Upper lobe of left lung (tissue), 6 donors: ENCODE measurements around the gene GPR42. TPM values are rescaled to one million over a fixed set of nuclear protein-coding genes. Genes with fewer than 3 reads are reported as not detected.
"Not testable (repeated sequence)": the region's sequence is repeated elsewhere in the genome, so short reads cannot be mapped to it uniquely, and the experiment has no call there.

Experiments used
- ATAC-seq, 2 donors: fragments of 200-7000 bp; cut with Tn5 transposase; one replicate each; pipeline ENCODE4 v1.9.1; 2022; ENCODE audit warnings: mild to moderate bottlenecking in 2 of 2, moderate library complexity in 2 of 2; ENCODE audit not compliant: low FRiP score in 2 of 2
- DNase-seq, 2 donors: peaks; one replicate each; pipeline ENCODE4 v3.0.0-alpha.2; 2019 to 2020
- H3K27ac ChIP-seq, 4 donors: fragments of 200-600 bp; sonication (generic); one replicate each; pipeline ENCODE4 v1.5.1; 2016 to 2019
- H3K27me3 ChIP-seq, 4 donors: fragments of 200-600 bp; sonication (generic); one replicate each; pipeline ENCODE4 v1.5.1; 2017 to 2019
- H3K36me3 ChIP-seq, 4 donors: fragments of 200-600 bp; sonication (generic); one replicate each; pipeline ENCODE4 v1.5.1; 2016 to 2019
- H3K4me1 ChIP-seq, 4 donors: fragments of 200-600 bp; sonication (generic); one replicate each; pipeline ENCODE4 v1.5.1; 2018 to 2019
- H3K4me3 ChIP-seq, 4 donors: fragments of 200-600 bp; sonication (generic); one replicate each; pipeline ENCODE4 v1.5.1; 2017 to 2019; ENCODE audit warnings: mild to moderate bottlenecking in 2 of 4, moderate library complexity in 1 of 4
- H3K9me3 ChIP-seq, 4 donors: fragments of 200-600 bp; sonication (generic); one replicate each; pipeline ENCODE4 v1.5.1; 2018 to 2019
- EP300 ChIP-seq, 4 donors: sonication (generic); formaldehyde crosslinking; IDR thresholded peaks; one replicate each; pipeline ENCODE4 v1.5.1; 2017; ENCODE audit warnings: antibody characterized with exemption in 4 of 4, control low read depth in 2 of 4
- POLR2A ChIP-seq, 4 donors: fragments of 450-650 bp; IDR thresholded peaks; one replicate each; pipeline ENCODE4 v1.5.1; 2016 to 2017; ENCODE audit warnings: antibody characterized with exemption in 4 of 4, mild to moderate bottlenecking in 2 of 4
- POLR2AphosphoS5 ChIP-seq, 2 donors: sonication (generic); formaldehyde crosslinking; IDR thresholded peaks; one replicate each; pipeline ENCODE4 v1.5.1; 2017; ENCODE audit warnings: antibody characterized with exemption in 2 of 2
- WGBS, 2 donors: methylation state at CpG; one replicate each; pipeline ENCODE4 v1.1.5; 2017 to 2018; 5-methylcytosine and 5-hydroxymethylcytosine counted together
- total RNA-seq, 6 donors: library from RNA; depleted of rRNA in 4 of 6; stranded (reverse); fragments of >200 nt in 4 of 6; gene quantifications; one replicate each; pipeline versions ENCODE4 v1.1.0 to v1.2.1, GENCODE V29; 2016 to 2021
- TF ChIP-seq, protein P1 (sequence below), 6 experiments: fragments of 450-650 bp in 4 of 6; fragments of 200-600 bp in 2 of 6; sonication (generic) in 2 of 6; IDR thresholded peaks; one replicate each; pipeline ENCODE4 v1.5.1; 2016 to 2019; ENCODE audit warnings: antibody characterized with exemption in 6 of 6
- donor health status: DM: no; HTN: no; CAD: no; lungs with moderate emphysema.
- donor health status: DM: no; HTN: yes; CAD: no; lungs with severe emphysema.

The GPR42 gene
- total RNA-seq, 6 donors from 2014 or later, result 0.14 to 0.17 TPM; not detected in 4

DNA sequence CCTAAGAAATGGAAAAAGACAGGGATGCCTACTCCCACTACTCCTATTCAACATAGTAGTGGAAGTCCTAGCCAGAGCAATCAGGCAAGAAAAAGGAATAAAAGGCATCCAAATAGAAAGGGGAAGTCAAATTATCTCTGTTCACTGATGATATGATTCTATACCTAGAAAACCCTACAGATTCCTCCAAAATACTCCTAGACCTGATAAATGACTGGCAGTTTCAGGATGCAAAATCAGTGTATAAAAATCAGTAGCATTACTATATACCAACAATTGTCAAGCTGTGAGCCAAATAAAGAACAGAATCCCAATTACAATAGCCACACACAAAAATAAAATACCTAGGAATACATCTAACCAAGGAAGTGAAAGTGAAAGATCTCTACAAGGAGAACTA, 1.3 kb upstream of the GPR42 start:
- Histone ChIP-seq H3K27ac (no peak overlapping the region), H3K27me3 (no peaks in the 10 kb centered on the region), H3K36me3 (no peaks in the 10 kb centered on the region), H3K4me3 (no peak overlapping the region), H3K9me3 (no peaks in the 10 kb centered on the region), H3K4me1 (no peaks in the 10 kb centered on the region)
- ATAC-seq (no peak), DNase-seq (no peak)
- TF ChIP-seq EP300 (IDR thresholded peaks at IDR 0.05) (no peak), POLR2AphosphoS5 (IDR thresholded peaks at IDR 0.05) (no peak), POLR2A (IDR thresholded peaks at IDR 0.05) (no peak)
- TF ChIP-seq, protein P1, sequence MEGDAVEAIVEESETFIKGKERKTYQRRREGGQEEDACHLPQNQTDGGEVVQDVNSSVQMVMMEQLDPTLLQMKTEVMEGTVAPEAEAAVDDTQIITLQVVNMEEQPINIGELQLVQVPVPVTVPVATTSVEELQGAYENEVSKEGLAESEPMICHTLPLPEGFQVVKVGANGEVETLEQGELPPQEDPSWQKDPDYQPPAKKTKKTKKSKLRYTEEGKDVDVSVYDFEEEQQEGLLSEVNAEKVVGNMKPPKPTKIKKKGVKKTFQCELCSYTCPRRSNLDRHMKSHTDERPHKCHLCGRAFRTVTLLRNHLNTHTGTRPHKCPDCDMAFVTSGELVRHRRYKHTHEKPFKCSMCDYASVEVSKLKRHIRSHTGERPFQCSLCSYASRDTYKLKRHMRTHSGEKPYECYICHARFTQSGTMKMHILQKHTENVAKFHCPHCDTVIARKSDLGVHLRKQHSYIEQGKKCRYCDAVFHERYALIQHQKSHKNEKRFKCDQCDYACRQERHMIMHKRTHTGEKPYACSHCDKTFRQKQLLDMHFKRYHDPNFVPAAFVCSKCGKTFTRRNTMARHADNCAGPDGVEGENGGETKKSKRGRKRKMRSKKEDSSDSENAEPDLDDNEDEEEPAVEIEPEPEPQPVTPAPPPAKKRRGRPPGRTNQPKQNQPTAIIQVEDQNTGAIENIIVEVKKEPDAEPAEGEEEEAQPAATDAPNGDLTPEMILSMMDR (IDR thresholded peaks at IDR 0.05), result no peak

DNA sequence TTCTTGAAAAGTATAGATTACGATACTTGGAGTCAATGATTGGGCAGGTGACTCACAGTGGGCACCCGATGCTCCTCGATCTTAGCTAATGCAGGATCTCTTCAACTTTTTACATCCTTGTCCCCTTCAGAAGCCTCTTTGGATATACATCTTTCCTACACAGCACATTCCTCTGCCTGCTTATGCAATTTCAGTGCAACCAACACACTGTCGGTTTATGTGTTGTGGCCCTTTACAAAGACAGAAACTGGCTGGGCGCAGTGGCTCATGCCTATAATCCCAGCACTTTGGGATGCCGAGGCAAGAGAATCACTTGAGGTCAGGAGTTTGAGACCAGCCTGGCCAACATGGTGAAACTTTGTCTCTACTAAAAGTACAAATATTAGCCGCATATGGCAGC, 2.6 kb downstream of the GPR42 start:
- TF ChIP-seq EP300 (IDR thresholded peaks at IDR 0.05) (no peak), POLR2AphosphoS5 (IDR thresholded peaks at IDR 0.05) (no peak), POLR2A (IDR thresholded peaks at IDR 0.05) (no peak)
- TF ChIP-seq, protein P1 (IDR thresholded peaks at IDR 0.05), result no peak
- no peak for DNase-seq

GRCh38 chr19:35374031-35374430, 3.2 kb downstream of the GPR42 start:
- ATAC-seq, H3K9me3 ChIP-seq, H3K27me3 ChIP-seq, H3K4me1 ChIP-seq, H3K4me3 ChIP-seq, H3K27ac ChIP-seq, H3K36me3 ChIP-seq, DNase-seq: not testable (repeated sequence)

More for the DNA sequence above, 2.6 kb downstream of the GPR42 start:
- 89 to 93% methylated on average over 7 of the region's 7 CpGs for WGBS, 2 donors
- Histone ChIP-seq H3K9me3 (peaks cover 0 to 2% (median 0%) of the 10 kb centered on the region in 4 donors), H3K27me3 (no peaks in the 10 kb centered on the region), H3K4me1 (no peaks in the 10 kb centered on the region), H3K4me3 (no peak overlapping the region), H3K36me3 (no peaks in the 10 kb centered on the region), H3K27ac (no peak overlapping the region)
- no peak for ATAC-seq

- ATAC-seq, result peak in 1 of 2 donors; percentile 67
- no peaks in the 10 kb centered on the region for H3K36me3 ChIP-seq
- peak in 1 of 2 donors; percentile 2 for DNase-seq
These were observed 4.8 kb downstream of the GPR42 start for GRCh38 chr19:35375505-35376307.

GRCh38 chr19:35377656-35378055, 6.8 kb downstream of the GPR42 start:
- no peak for ATAC-seq
- 39 to 58% methylated on average over 1 of the region's 1 CpG for WGBS, 2 donors
- Histone ChIP-seq H3K27ac (no peak overlapping the region), H3K27me3 (no peaks in the 10 kb centered on the region), H3K9me3 (peaks cover 0 to 3% (median 0%) of the 10 kb centered on the region in 4 donors), H3K4me3 (no peak overlapping the region), H3K4me1 (no peaks in the 10 kb centered on the region), H3K36me3 (no peaks in the 10 kb centered on the region)
- no peak for TF ChIP-seq POLR2AphosphoS5 (IDR thresholded peaks at IDR 0.05)
- no peak for TF ChIP-seq EP300 (IDR thresholded peaks at IDR 0.05)
- TF ChIP-seq POLR2A (IDR thresholded peaks at IDR 0.05), result no peak
- TF ChIP-seq, protein P1 (IDR thresholded peaks at IDR 0.05), result no peak
- no peak for DNase-seq

More at GRCh38 chr19:35375505-35376307, 4.8 kb downstream of the GPR42 start:
- Histone ChIP-seq H3K4me3 (no peak overlapping the region), H3K9me3 (peaks cover 0 to 3% (median 0%) of the 10 kb centered on the region in 4 donors), H3K27ac (no peak overlapping the region), H3K27me3 (no peaks in the 10 kb centered on the region), H3K4me1 (no peaks in the 10 kb centered on the region)
- no peak for TF ChIP-seq POLR2A (IDR thresholded peaks at IDR 0.05)
- TF ChIP-seq EP300 (IDR thresholded peaks at IDR 0.05), result no peak
- no peak for TF ChIP-seq POLR2AphosphoS5 (IDR thresholded peaks at IDR 0.05)
- TF ChIP-seq, protein P1 (IDR thresholded peaks at IDR 0.05), result no peak
- WGBS, 2 donors, result 72 to 79% methylated on average over 12 of the region's 12 CpGs
